Measurements from ENCODE around the gene CASZ1. TPM values are rescaled to one million over a fixed set of nuclear protein-coding genes. Genes with fewer than 3 reads are reported as not detected.

Gene CASZ1
- total RNA-seq, 1 experiment from 2014 or later = 3.9 TPM

GRCh38 chr1:10594595-10595223 lies 201.7 kb downstream of the CASZ1 start:
- TF ChIP-seq CTCF (conservative IDR thresholded peaks at IDR 0.05) = no peak
- Histone ChIP-seq H4K8ac (replicated peaks; ENCODE audit: insufficient read length, low read depth, low read length) (no peak overlapping the region), H3K27me3 (ENCODE audit: insufficient read depth, low read length) (no peaks in the 10 kb centered on the region; the same call in 1 of the 2 replicates), H3K9ac (ENCODE audit: extremely low read depth, insufficient read length, low read length) (peak overlapping the region; percentile 18), H3K4ac (ENCODE audit: low read depth, low read length) (no peak overlapping the region), H2AK5ac (ENCODE audit: insufficient read length, low read length) (no peak overlapping the region), H2BK5ac (ENCODE audit: insufficient read length, low read length) (no peak overlapping the region), H3K79me2 (ENCODE audit: insufficient read depth, low read length) (no peaks in the 10 kb centered on the region), H3T11ph (ENCODE audit: low read length) (no peak overlapping the region), H2BK15ac (ENCODE audit: low read depth, low read length) (no peak overlapping the region), H4K91ac (ENCODE audit: insufficient read length, low read depth, low read length) (no peak overlapping the region), H3K23ac (ENCODE audit: insufficient read length, low read depth, low read length) (no peak overlapping the region), H3K27ac (ENCODE audit: insufficient read length, low read depth, low read length) (no peak overlapping the region), H2AFZ (ENCODE audit: low read length) (no peak overlapping the region), H3K18ac (ENCODE audit: insufficient read length, low read depth, low read length) (no peak overlapping the region), H3K4me1 (ENCODE audit: insufficient read depth, low read length) (peaks cover 5% of the 10 kb centered on the region; the same call in 1 of the 2 replicates), H3K9me3 (ENCODE audit: control insufficient read depth, low read depth, low read length) (no peaks in the 10 kb centered on the region), H3K23me2 (ENCODE audit: insufficient read length, low read depth, low read length, poor library complexity, severe bottlenecking) (peaks cover 4% of the 10 kb centered on the region), H2BK120ac (ENCODE audit: low read depth, low read length, poor library complexity, severe bottlenecking) (no peak overlapping the region), H3K56ac (ENCODE audit: insufficient read length, low read depth, low read length) (no peak overlapping the region), H3K4me2 (ENCODE audit: insufficient read depth, insufficient read length, low read length) (no peak overlapping the region), H4K5ac (ENCODE audit: insufficient read length, low read depth, low read length) (no peak overlapping the region), H2BK20ac (ENCODE audit: low read depth, low read length, poor library complexity, severe bottlenecking) (no peak overlapping the region), H2BK12ac (ENCODE audit: insufficient read length, low read depth, low read length) (no peak overlapping the region), H3K79me1 (ENCODE audit: insufficient read depth, low read depth, low read length, poor library complexity, severe bottlenecking) (no peaks in the 10 kb centered on the region), H3K14ac (ENCODE audit: insufficient read depth, low read length) (peak overlapping the region; percentile 73), H4K20me1 (ENCODE audit: control insufficient read depth, insufficient read depth, insufficient read length) (no peaks in the 10 kb centered on the region)
- Mint-ChIP-seq H3K27me3 (ENCODE audit: low read depth) (no peaks in the 10 kb centered on the region), H3K36me3 (ENCODE audit: insufficient read depth in 1 of 3, low read depth in 3 of 3) (0 out of 7 replicates have a peak, but pooled peaks cover 0 to 4% (median 0%) of the 10 kb centered on the region in 3 experiments), H3K9me3 (no peaks in the 10 kb centered on the region), H3K4me1 (peaks cover 55 to 61% of the 10 kb centered on the region in 2 experiments), H3K4me3 (no peak overlapping the region), H3K27ac (peak overlapping the region in 2 of 3 experiments; percentile 78 to 96; a peak in 4 of 7 replicates)
- no CpG with 5 or more reads among the region's 9 CpGs for WGBS (ENCODE audit: extremely low coverage, insufficient read length, low lambda C conversion rate)
- DNase-seq = no peak

Data from H9 (cell line).